ENCODE results near the gene CSK. TPM values are rescaled to one million over a fixed set of nuclear protein-coding genes. Genes with fewer than 3 reads are reported as not detected.

The CSK gene
- total RNA-seq, 1 experiment from 2014 or later, result 49.2 TPM

GRCh38 chr15:74829991-74830390 lies 48.1 kb downstream of the CSK start:
- Histone ChIP-seq H2BK15ac (ENCODE audit: low read depth, low read length) (no peak overlapping the region), H2AFZ (ENCODE audit: low read length) (no peak overlapping the region), H3K14ac (ENCODE audit: insufficient read depth, low read length) (no peak overlapping the region), H2BK12ac (ENCODE audit: insufficient read length, low read depth, low read length) (no peak overlapping the region), H2BK120ac (ENCODE audit: low read depth, low read length, poor library complexity, severe bottlenecking) (no peak overlapping the region), H3K9ac (ENCODE audit: extremely low read depth, insufficient read length, low read length) (no peak overlapping the region), H2BK5ac (ENCODE audit: insufficient read length, low read length) (no peak overlapping the region), H3K18ac (ENCODE audit: insufficient read length, low read depth, low read length) (no peak overlapping the region), H3K4me1 (ENCODE audit: insufficient read depth, low read length) (no peaks in the 10 kb centered on the region), H4K20me1 (ENCODE audit: control insufficient read depth, insufficient read depth, insufficient read length) (no peaks in the 10 kb centered on the region), H3K4me2 (ENCODE audit: insufficient read depth, insufficient read length, low read length) (no peak overlapping the region), H3K23me2 (ENCODE audit: insufficient read length, low read depth, low read length, poor library complexity, severe bottlenecking) (no peaks in the 10 kb centered on the region), H4K5ac (ENCODE audit: insufficient read length, low read depth, low read length) (no peak overlapping the region), H4K8ac (replicated peaks; ENCODE audit: insufficient read length, low read depth, low read length) (no peak overlapping the region), H2AK5ac (ENCODE audit: insufficient read length, low read length) (no peak overlapping the region), H3K79me2 (ENCODE audit: insufficient read depth, low read length) (no peaks in the 10 kb centered on the region), H3T11ph (ENCODE audit: low read length) (no peak overlapping the region), H3K27me3 (ENCODE audit: insufficient read depth, low read length) (peaks cover 10% of the 10 kb centered on the region; the same call in 1 of the 2 replicates), H3K79me1 (ENCODE audit: insufficient read depth, low read depth, low read length, poor library complexity, severe bottlenecking) (no peaks in the 10 kb centered on the region), H2BK20ac (ENCODE audit: low read depth, low read length, poor library complexity, severe bottlenecking) (no peak overlapping the region), H3K9me3 (ENCODE audit: control insufficient read depth, low read depth, low read length) (no peaks in the 10 kb centered on the region), H3K56ac (ENCODE audit: insufficient read length, low read depth, low read length) (no peak overlapping the region), H3K4ac (ENCODE audit: low read depth, low read length) (no peak overlapping the region), H3K23ac (ENCODE audit: insufficient read length, low read depth, low read length) (no peak overlapping the region), H3K27ac (ENCODE audit: insufficient read length, low read depth, low read length) (no peak overlapping the region), H4K91ac (ENCODE audit: insufficient read length, low read depth, low read length) (no peak overlapping the region)
- peaks cover 4 to 31% of the 10 kb centered on the region in 2 experiments; a peak in 3 of 4 replicates for H3K4me1 Mint-ChIP-seq
- H3K27ac Mint-ChIP-seq, result no peak overlapping the region
- TF ChIP-seq CTCF (conservative IDR thresholded peaks at IDR 0.05), result no peak
- DNase-seq, result no peak
- no peak overlapping the region for H3K4me3 Mint-ChIP-seq
- H3K36me3 Mint-ChIP-seq (ENCODE audit: insufficient read depth in 1 of 3, low read depth in 3 of 3), result peaks cover 0 to under 1% (median 0%) of the 10 kb centered on the region in 3 experiments; a peak in 3 of 7 replicates
- WGBS (ENCODE audit: extremely low coverage, insufficient read length, low lambda C conversion rate), result no CpG with 5 or more reads among the region's 6 CpGs
- H3K9me3 Mint-ChIP-seq, result no peaks in the 10 kb centered on the region
- H3K27me3 Mint-ChIP-seq (ENCODE audit: low read depth), result peaks cover 51% of the 10 kb centered on the region

All from H9 (cell line).